Left ventricle myocardium inferior (tissue), 1 donor: ENCODE measurements around the gene GRIK4. TPM values are rescaled to one million over a fixed set of nuclear protein-coding genes. Genes with fewer than 3 reads are reported as not detected.
A peak's percentile ranks its signal among the peaks of the same experiment; 100 is the strongest.

Experiments used
- DNase-seq: peaks from one replicate; pipeline ENCODE4 v3.0.0-alpha.2; 2020
- H3K27ac ChIP-seq: fragments of 200-600 bp; replicated peaks from 2 replicates; pipeline ENCODE4 v1.8.0; 2021
- H3K27me3 ChIP-seq: fragments of 200-600 bp; 2 replicates; pipeline ENCODE4 v1.8.0; 2021; ENCODE audit warnings: low read depth
- H3K36me3 ChIP-seq: fragments of 200-600 bp; 2 replicates; pipeline ENCODE4 v1.8.0; 2021
- H3K4me1 ChIP-seq: fragments of 200-600 bp; 2 replicates; pipeline ENCODE4 v1.8.0; 2021
- H3K4me3 ChIP-seq: fragments of 200-600 bp; 2 replicates; pipeline ENCODE4 v1.8.0; 2021; ENCODE audit warnings: mild to moderate bottlenecking, moderate library complexity
- H3K9me3 ChIP-seq: fragments of 200-600 bp; replicated peaks from 2 replicates; pipeline ENCODE4 v1.8.0; 2021
- CTCF ChIP-seq: fragments of 200-600 bp; IDR thresholded peaks from 2 replicates; pipeline ENCODE4 v1.8.0; 2021; ENCODE audit warnings: antibody characterized with exemption, mild to moderate bottlenecking, borderline replicate concordance
- intact Hi-C: fragments of 100-400 bp; cut with micrococcal nuclease; formaldehyde crosslinking; loops from one replicate; pipeline ENCODE4 v1.11.0; 2022
- total RNA-seq: library from RNA; stranded (reverse); fragmentation: NEBNext Ultra II Directional; extraction: Animal tissue kit (Norgen Biotek cat#: 25700); gene quantifications from one replicate; pipeline ENCODE4 v1.2.1, GENCODE V29; 2021
- donor health status: DM: no; HTN: yes; CAD: no; lungs with severe emphysema.

The GRIK4 gene
- total RNA-seq, 1 donor from 2014 or later = 0.16 TPM

DNA sequence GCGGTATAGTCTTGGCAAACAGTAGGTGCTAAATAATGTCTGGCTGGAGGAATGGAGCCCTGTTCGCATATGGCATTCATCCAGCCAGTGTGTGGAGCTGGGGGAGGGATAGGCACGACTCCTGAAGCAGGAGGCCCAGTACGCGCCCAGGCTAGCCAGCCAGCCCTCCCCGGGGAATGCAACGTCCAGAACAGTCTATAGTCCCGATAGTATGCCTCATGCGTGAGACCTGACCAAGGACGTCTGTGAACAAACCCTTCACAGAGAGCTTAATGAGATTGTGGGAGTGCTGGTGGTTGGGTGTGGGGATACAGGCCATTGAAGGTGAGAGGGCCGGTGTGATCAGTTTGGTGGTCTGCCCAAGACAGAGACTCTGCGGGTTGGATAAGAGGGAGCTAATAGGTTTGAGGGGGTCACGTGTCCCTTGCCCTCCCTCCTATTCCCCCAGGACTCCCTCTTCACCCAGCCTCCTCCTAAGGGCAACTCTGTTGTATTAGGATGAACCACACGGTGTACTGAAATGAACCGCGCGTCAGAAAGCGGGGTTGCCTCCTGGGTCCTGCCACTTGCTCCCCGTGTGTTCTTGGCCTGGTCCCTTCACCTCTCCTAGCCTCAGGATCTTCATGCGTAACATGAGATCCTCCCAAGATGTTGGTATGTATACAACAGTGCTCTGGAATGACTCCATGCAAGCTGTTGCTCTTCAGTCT, 987 bp upstream of the GRIK4 start:
- intact Hi-C loops = loop anchor here (5.0 to 10.0 kb wide), 2 partner anchors 177 to 444 kb away; no protein-coding TSS in a partner anchor
- H3K4me3 ChIP-seq = no peak overlapping the region
- no peaks in the 10 kb centered on the region for H3K4me1 ChIP-seq
- no peak for DNase-seq
- no peak overlapping the region for H3K27ac ChIP-seq
- peaks cover 85% of the 10 kb centered on the region for H3K27me3 ChIP-seq
- TF ChIP-seq CTCF = no peak
- no peaks in the 10 kb centered on the region for H3K9me3 ChIP-seq
- no peaks in the 10 kb centered on the region for H3K36me3 ChIP-seq

DNA sequence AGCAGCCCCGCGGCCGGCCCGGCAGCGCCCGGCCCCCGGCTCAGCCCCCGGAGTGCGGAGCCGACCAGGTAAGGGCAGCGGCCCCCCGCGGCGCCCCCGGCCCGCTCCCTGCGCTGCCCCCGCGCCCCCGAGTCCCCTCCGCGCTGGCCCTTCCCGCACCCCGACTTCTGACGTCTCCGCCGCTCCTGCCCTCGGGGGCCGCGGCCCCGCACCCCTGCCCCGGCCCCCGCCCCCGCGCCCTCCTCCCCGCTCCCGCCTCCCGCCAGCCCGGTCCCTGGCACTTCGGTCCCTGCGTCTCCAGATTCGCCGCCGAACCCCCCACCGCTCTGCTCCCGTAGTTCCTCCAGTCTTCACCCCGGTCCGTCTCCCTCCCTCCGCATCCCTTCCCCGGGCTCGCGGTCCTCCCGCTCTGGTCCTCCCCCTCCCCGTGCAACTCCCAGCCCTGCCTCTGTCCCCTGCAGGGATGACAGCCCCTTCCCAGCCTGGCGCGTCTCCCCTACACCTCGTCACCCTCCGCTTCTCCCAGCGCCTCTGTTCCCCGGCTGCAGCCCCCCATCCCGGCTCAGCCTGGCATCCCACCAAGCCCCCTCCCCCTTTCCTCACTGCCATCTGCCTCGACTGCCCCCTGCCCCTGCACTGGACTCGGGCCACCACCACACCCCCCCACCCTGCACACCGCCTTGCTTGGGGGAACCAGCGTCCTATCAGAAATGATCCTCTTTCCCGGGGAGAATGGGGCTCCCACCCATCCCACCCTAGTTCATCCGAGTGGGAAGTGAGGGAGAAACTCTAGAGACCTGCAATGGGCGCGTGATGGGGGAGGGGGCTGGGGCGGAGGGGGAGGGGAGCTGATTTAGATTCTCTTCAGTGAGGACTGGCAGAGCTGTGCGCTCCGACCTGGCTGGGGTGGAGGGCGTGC, 531 bp downstream of the GRIK4 start:
- peaks cover 7% of the 10 kb centered on the region for H3K4me1 ChIP-seq
- H3K27ac ChIP-seq = no peak overlapping the region
- H3K27me3 ChIP-seq = peaks cover 85% of the 10 kb centered on the region
- H3K4me3 ChIP-seq = peak overlapping the region; percentile 64
- intact Hi-C loops = loop anchor here (5.0 to 10.0 kb wide), 2 partner anchors 175 to 443 kb away; no protein-coding TSS in a partner anchor
- H3K36me3 ChIP-seq = no peaks in the 10 kb centered on the region
- no peaks in the 10 kb centered on the region for H3K9me3 ChIP-seq
- TF ChIP-seq CTCF = no peak
- DNase-seq = no peak

GRCh38 chr11:120512739-120513435, 1.3 kb downstream of the GRIK4 start:
- TF ChIP-seq CTCF = no peak
- Histone ChIP-seq H3K4me3 (no peak overlapping the region), H3K36me3 (no peaks in the 10 kb centered on the region), H3K27me3 (peaks cover 85% of the 10 kb centered on the region), H3K27ac (no peak overlapping the region), H3K9me3 (no peaks in the 10 kb centered on the region), H3K4me1 (peaks cover 14% of the 10 kb centered on the region)
- intact Hi-C loops = loop anchor here (5.0 to 10.0 kb wide), 2 partner anchors 174 to 442 kb away; no protein-coding TSS in a partner anchor
- DNase-seq = no peak

DNA sequence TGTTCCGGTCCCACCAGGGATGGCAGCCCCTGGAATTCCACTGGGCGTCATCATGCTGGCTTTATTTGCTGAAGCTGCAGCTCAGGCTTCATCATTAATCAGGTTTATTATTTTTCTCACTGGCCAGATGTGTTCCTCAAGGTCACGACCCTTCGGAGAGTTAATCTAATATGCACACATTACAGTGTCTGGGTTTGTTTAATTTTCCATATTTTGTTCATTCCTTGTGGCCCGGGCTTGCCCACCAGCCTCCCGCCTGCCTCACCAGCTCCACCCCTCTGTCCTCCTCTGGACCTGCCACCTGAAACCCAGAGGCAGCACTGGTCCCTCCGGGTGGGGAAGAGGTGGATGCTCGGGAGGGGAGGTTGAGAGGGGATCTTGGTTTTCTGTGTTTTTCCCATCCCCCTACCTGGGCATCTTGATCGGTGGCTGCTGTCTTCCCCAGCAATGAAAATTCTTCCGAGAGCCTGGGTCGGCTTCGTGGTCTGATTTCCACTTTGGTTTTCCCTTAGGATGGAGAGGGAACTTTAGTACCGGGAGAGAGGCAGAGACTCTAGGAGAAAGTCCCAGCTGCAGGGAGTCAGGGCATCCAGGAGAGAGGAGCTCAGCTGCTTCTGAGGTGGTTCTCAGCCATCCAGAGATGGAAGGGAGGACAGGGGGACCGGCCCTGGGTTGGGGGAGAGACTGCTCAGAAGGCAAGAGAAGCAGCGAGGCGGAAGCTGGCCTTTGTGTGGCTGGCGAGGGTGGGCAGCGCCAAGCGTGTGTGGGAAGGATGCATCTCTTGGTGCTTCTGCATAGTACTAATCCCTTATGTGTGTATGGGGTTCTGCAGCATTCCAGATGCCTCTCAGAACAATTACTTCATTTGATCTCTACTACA, 2.1 kb downstream of the GRIK4 start:
- no peak for DNase-seq
- Histone ChIP-seq H3K36me3 (no peaks in the 10 kb centered on the region), H3K9me3 (no peaks in the 10 kb centered on the region), H3K4me1 (peaks cover 14% of the 10 kb centered on the region), H3K4me3 (no peak overlapping the region), H3K27ac (no peak overlapping the region), H3K27me3 (peaks cover 85% of the 10 kb centered on the region)
- TF ChIP-seq CTCF = no peak
- intact Hi-C loops = loop anchor here (5.0 to 10.0 kb wide), 2 partner anchors 174 to 441 kb away; no protein-coding TSS in a partner anchor
